ENCODE measurements around the gene CPED1.

DNA sequence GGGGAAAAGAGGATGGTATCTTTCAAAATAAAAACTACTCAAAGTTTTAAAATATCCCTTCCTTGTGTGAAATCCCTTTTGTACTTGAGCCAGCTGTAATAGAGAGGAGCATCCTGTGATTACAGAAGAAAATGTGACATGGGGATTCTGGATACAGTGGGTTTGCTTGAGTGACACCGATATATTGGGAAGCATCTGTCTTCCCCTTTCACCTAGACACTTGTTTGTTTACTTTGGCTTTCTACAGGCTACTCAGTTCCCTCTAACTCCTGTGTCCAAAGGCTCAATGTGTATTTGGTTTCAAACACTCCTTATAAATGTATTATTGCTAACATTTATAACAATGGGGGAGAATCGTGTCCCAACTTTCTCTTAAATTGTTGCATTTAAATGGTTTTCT is 24.4 kb downstream of the CPED1 start:
- no peak for TF ChIP-seq CREB1 (IDR thresholded peaks at IDR 0.05; ENCODE audit: low read depth)
- no peak for TF ChIP-seq ATF3 (IDR thresholded peaks at IDR 0.05; ENCODE audit: borderline replicate concordance, extremely low read depth, low read depth, low read length)
- TF ChIP-seq SIN3A (IDR thresholded peaks at IDR 0.05; ENCODE audit: low read depth, low read length) = no peak
- TF ChIP-seq CTCF (IDR thresholded peaks at IDR 0.05 in 2 of 3, conservative IDR thresholded peaks at IDR 0.05 in 1 of 3; ENCODE audit: control insufficient read depth in 2 of 3, extremely low read depth in 1 of 3, insufficient read depth in 1 of 3, low read depth in 3 of 3, low read length in 3 of 3) = no peak
- no peak for TF ChIP-seq NFYA (IDR thresholded peaks at IDR 0.05; ENCODE audit: borderline replicate concordance, low read depth, low read length)
- TF ChIP-seq POLR2AphosphoS5 (IDR thresholded peaks at IDR 0.05; ENCODE audit: low read length) = no peak
- TF ChIP-seq BRCA1 (IDR thresholded peaks at IDR 0.05; ENCODE audit: low read depth, low read length) = no peak
- no peak for TF ChIP-seq SP1 (IDR thresholded peaks at IDR 0.05; ENCODE audit: low read depth, low read length)
- no peak for TF ChIP-seq EZH2 (IDR thresholded peaks at IDR 0.05; ENCODE audit: borderline replicate concordance, control insufficient read depth, low read depth, low read length)
- no peak for TF ChIP-seq RFX5 (IDR thresholded peaks at IDR 0.05; ENCODE audit: low read depth, low read length)
- TF ChIP-seq REST (IDR thresholded peaks at IDR 0.05; ENCODE audit: low read depth, low read length) = no peak
- TF ChIP-seq ZNF24 (IDR thresholded peaks at IDR 0.05) = no peak
- TF ChIP-seq POLR2A (IDR thresholded peaks at IDR 0.05; ENCODE audit: low read depth, low read length) = no peak
